Esophagus muscularis mucosa (tissue), 4 donors: ENCODE results near the gene ATP6V1C2. TPM values are rescaled to one million over a fixed set of nuclear protein-coding genes. Genes with fewer than 3 reads are reported as not detected.

ENCODE experiments used
- DNase-seq: peaks from one replicate; pipeline ENCODE4 v3.0.0-alpha.2; 2017; ENCODE audit errors: extremely low spot score
- H3K27ac ChIP-seq, 4 donors: fragments of 200-600 bp; sonication (generic); replicated peaks in 1 of 4; 1 replicate in 3 of 4; 2 replicates in 1 of 4; pipeline ENCODE4 v1.5.1; 2016 to 2019; ENCODE audit warnings: mild to moderate bottlenecking in 1 of 4
- H3K27me3 ChIP-seq, 4 donors: fragments of 200-600 bp; sonication (generic); one replicate each; pipeline versions ENCODE4 v1.5.1 to v1.6.0; 2016 to 2019
- H3K36me3 ChIP-seq, 4 donors: fragments of 200-600 bp; sonication (generic); one replicate each; pipeline ENCODE4 v1.5.1; 2016 to 2019
- H3K4me1 ChIP-seq, 4 donors: fragments of 200-600 bp; sonication (generic); one replicate each; pipeline ENCODE4 v1.5.1; 2016 to 2019
- H3K4me3 ChIP-seq, 4 donors: fragments of 200-600 bp; sonication (generic); 1 replicate in 2 of 4; 2 replicates in 2 of 4; pipeline ENCODE4 v1.5.1; 2016 to 2019; ENCODE audit warnings: mild to moderate bottlenecking in 4 of 4, moderate library complexity in 1 of 4
- H3K9me3 ChIP-seq, 4 donors: fragments of 200-600 bp; sonication (generic); 1 replicate in 3 of 4; 2 replicates in 1 of 4; pipeline ENCODE4 v1.5.1; 2016 to 2019
- CTCF ChIP-seq, 3 experiments: fragments of 200-600 bp in 2 of 3; fragments of 450-650 bp in 1 of 3; sonication (generic) in 2 of 3; IDR thresholded peaks; one replicate each; pipeline ENCODE4 v1.5.1; 2017 to 2019; ENCODE audit warnings: antibody characterized with exemption in 3 of 3, mild to moderate bottlenecking in 2 of 3, moderate library complexity in 1 of 3
- EP300 ChIP-seq: sonication (generic); formaldehyde crosslinking; IDR thresholded peaks from one replicate; pipeline ENCODE4 v1.6.1; 2017; ENCODE audit warnings: antibody characterized with exemption
- POLR2A ChIP-seq: fragments of 450-650 bp; IDR thresholded peaks from one replicate; pipeline ENCODE4 v1.6.1; 2017; ENCODE audit warnings: antibody characterized with exemption, moderate library complexity, mild to moderate bottlenecking, low read depth
- POLR2AphosphoS5 ChIP-seq, 2 donors: sonication (generic); formaldehyde crosslinking; IDR thresholded peaks; one replicate each; pipeline ENCODE4 v1.6.1; 2017; ENCODE audit warnings: antibody characterized with exemption in 2 of 2
- WGBS: methylation state at CpG from one replicate; pipeline ENCODE4 v1.1.5; 2018; 5-methylcytosine and 5-hydroxymethylcytosine counted together
- intact Hi-C: fragments of 100-400 bp; cut with DNase I; formaldehyde crosslinking; loops from one replicate; pipeline ENCODE4 v1.15.1; 2023
- total RNA-seq, 4 donors: library from RNA; depleted of rRNA; stranded (reverse); fragments of >200 nt; gene quantifications; one replicate each; pipeline versions ENCODE4 v1.1.0 to v1.2.1, GENCODE V29; 2016

The ATP6V1C2 gene
- total RNA-seq, 4 donors from 2014 or later, result 0.17 TPM; not detected in 3

GRCh38 chr2:10773821-10774341 lies 52.5 kb downstream of the ATP6V1C2 start:
- DNase-seq, result peak; percentile 82
- Histone ChIP-seq H3K27me3 (no peaks in the 10 kb centered on the region), H3K9me3 (no peaks in the 10 kb centered on the region), H3K27ac (no peak overlapping the region), H3K36me3 (peaks cover 0 to 21% (median 16%) of the 10 kb centered on the region in 4 donors), H3K4me3 (no peak overlapping the region), H3K4me1 (peaks cover 0 to 3% (median 0%) of the 10 kb centered on the region in 4 donors)
- intact Hi-C loops, result no loop called here
- TF ChIP-seq POLR2A (no peak), POLR2AphosphoS5 (IDR thresholded peaks at IDR 0.05) (no peak), EP300 (no peak), CTCF (IDR thresholded peaks at IDR 0.05) (no peak)
- 81% methylated on average over 7 of the region's 8 CpGs for WGBS

DNA sequence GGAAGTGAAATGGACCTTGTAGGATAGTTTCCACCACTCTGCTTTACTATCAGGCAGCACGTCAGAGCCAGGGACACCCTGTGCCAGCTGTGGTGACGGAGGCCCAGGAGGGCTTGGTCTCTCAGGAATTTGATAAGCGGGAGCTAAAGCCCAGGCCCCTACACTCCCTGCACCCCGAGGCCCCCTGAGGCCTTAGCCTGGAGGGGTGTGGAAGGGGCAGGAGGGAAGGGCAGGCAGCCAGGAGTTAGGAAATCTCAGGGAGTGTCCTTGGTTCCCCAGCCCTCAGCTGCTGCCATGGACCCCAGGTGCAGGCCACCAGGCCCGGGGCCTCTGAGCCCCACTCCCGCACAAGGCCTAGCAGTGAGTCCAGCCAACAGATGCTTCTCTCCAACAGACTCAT lies 53.0 kb downstream of the ATP6V1C2 start:
- Histone ChIP-seq H3K9me3 (no peaks in the 10 kb centered on the region), H3K27me3 (no peaks in the 10 kb centered on the region), H3K4me3 (no peak overlapping the region), H3K27ac (no peak overlapping the region), H3K4me1 (peaks cover 0 to 3% (median 0%) of the 10 kb centered on the region in 4 donors), H3K36me3 (peaks cover 0 to 25% (median 16%) of the 10 kb centered on the region in 4 donors)
- intact Hi-C loops, result no loop called here
- DNase-seq, result no peak
- TF ChIP-seq CTCF (IDR thresholded peaks at IDR 0.05) (no peak), POLR2AphosphoS5 (IDR thresholded peaks at IDR 0.05) (no peak), POLR2A (no peak), EP300 (no peak)
- 89% methylated on average over 4 of the region's 6 CpGs for WGBS

DNA sequence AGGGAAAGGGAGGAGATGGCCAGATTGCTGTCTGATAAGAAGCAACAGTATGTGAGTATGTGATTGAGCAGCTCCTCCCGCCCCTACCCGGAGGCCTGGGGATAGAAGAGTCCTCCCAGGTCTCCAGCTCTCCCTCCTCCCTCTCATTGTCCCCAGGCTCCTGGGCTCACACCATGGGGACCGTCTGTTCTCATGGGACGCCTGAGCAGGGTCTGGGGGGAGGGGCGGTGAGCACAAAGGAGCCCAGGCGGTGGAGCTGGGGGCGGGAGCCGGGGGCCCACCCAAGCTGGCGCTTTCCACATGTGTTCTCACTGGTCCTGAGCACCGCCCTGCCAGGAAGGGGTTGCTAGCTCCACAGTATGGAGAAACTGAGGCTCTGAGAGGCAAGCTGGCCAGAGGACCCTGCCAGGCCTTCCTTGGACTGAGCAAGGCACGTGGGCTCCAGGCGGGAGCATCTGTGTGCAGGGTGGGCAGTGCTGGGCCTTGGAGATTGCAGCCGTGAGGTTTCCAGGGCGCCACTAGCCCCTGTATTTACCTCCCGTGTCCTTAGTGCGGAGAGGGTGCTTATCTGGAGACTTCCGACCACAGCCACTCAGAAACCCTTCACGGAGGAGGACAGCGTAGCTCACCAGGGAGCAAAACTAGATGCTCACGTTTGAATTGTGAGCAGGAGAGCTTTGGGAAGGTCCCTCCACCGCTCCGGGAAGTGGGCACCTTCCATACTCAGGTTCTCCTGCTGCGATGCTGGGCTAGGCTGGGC lies 53.8 kb downstream of the ATP6V1C2 start:
- intact Hi-C loops, result no loop called here
- 80% methylated on average over 19 of the region's 23 CpGs for WGBS
- no peak overlapping the region for H3K27ac ChIP-seq
- H3K27me3 ChIP-seq, result no peaks in the 10 kb centered on the region
- no peak overlapping the region for H3K4me3 ChIP-seq
- H3K9me3 ChIP-seq, result no peaks in the 10 kb centered on the region
- peaks cover 6 to 33% (median 23%) of the 10 kb centered on the region in 4 donors for H3K36me3 ChIP-seq
- peaks cover 0 to 3% (median 0%) of the 10 kb centered on the region in 4 donors for H3K4me1 ChIP-seq
- TF ChIP-seq EP300, result no peak
- no peak for TF ChIP-seq POLR2A
- TF ChIP-seq CTCF (IDR thresholded peaks at IDR 0.05), result no peak
- TF ChIP-seq POLR2AphosphoS5 (IDR thresholded peaks at IDR 0.05), result no peak
- peak; percentile 84 for DNase-seq

DNA sequence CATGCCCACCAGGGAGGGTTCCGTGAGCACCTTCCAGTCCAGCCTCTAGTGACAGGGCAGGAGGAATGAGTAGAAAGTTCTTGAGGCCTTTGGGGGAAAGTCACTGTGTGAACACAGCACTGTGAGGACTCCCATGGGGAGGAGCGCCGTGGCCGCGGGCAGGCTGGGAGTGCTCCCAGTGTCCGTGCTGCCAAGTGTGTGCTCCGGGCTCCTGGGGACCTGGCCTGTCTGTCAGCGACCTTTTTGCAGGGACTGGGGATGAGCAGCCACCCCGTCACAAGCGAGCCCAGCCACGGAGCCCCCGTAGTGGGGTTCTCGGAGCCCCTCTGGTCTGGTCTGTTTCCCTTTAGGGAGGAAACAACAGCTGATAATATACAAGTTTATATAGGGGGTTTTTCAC lies 54.4 kb downstream of the ATP6V1C2 start:
- Histone ChIP-seq H3K27me3 (no peaks in the 10 kb centered on the region), H3K27ac (no peak overlapping the region), H3K9me3 (no peaks in the 10 kb centered on the region), H3K4me1 (peaks cover 0 to 3% (median 0%) of the 10 kb centered on the region in 4 donors), H3K36me3 (peaks cover 11 to 39% (median 30%) of the 10 kb centered on the region in 4 donors), H3K4me3 (no peak overlapping the region)
- TF ChIP-seq POLR2A (no peak), EP300 (no peak), POLR2AphosphoS5 (IDR thresholded peaks at IDR 0.05) (no peak), CTCF (IDR thresholded peaks at IDR 0.05) (no peak)
- DNase-seq, result no peak
- 95% methylated on average over 10 of the region's 13 CpGs for WGBS
- intact Hi-C loops, result no loop called here
